ENCODE data around the gene ASF1B. TPM values are rescaled to one million over a fixed set of nuclear protein-coding genes. Genes with fewer than 3 reads are reported as not detected.
A peak's percentile ranks its signal among the peaks of the same experiment; 100 is the strongest.

ASF1B gene
- total and polyA plus RNA-seq, 4 experiments from 2014 or later: 1.8 to 3.0 (median 2.6) TPM

DNA sequence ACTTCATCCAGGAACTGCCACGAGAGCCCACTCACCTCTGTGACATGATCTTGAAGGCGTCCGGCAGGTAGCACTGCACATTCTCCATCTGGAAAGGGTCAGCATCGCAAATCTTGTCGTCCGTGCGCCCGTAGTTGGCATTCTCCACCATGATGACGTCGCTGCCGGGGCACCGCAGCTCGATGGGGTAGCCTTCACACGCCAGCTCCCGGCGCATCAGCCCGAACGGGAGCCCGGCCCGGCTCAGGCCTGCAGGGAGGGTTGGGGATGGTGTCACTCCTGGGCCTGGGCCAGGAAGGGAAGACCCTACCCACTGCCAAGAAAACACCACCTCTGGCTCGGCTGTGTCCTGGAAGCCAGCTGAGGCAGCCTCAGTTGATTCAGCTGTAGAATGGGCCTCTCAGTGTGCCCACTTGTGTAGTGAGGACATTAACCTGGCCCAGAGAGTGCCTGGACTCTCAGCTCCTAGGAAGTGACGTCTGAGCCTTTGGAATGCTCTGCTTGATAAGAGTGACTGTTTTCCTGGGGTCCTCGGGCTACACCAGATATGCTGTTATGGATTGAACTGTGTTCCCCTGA, 41.2 kb upstream of the ASF1B start:
- Histone ChIP-seq H3K27ac (ENCODE audit: low read depth, low read length) (no peak overlapping the region), H3K27me3 (ENCODE audit: insufficient read depth, low read length) (no peaks in the 10 kb centered on the region), H3K4me1 (ENCODE audit: insufficient read depth, low read length) (no peaks in the 10 kb centered on the region), H3K36me3 (ENCODE audit: insufficient read depth, low read length) (no peaks in the 10 kb centered on the region), H3K4me3 (ENCODE audit: low read length in 2 of 2) (no peak overlapping the region), H3K9me3 (ENCODE audit: control insufficient read depth in 1 of 2, low read length in 2 of 2) (no peaks in the 10 kb centered on the region)
- Mint-ChIP-seq H3K27ac (no peak overlapping the region), H3K36me3 (peaks cover 5 to 15% of the 10 kb centered on the region in 2 donors), H3K9me3 (peaks cover 0 to 3% (median 0%) of the 10 kb centered on the region in 8 donors), H3K4me3 (no peak overlapping the region), H3K4me1 (peaks cover 6 to 9% (median 6%) of the 10 kb centered on the region in 4 donors), H3K27me3 (no peaks in the 10 kb centered on the region)
- DNase-seq: no peak
- intact Hi-C loops (cut with micrococcal nuclease): no loop called here
- CTCF ChIA-PET (ENCODE audit: partially characterized antibody): interaction anchor here (1.9 kb wide), 1 partner anchor 29 kb away, joined by 4 read pairs; no protein-coding TSS in a partner anchor
- POLR2A ChIA-PET (ENCODE audit: partially characterized antibody): no interaction called here

DNA sequence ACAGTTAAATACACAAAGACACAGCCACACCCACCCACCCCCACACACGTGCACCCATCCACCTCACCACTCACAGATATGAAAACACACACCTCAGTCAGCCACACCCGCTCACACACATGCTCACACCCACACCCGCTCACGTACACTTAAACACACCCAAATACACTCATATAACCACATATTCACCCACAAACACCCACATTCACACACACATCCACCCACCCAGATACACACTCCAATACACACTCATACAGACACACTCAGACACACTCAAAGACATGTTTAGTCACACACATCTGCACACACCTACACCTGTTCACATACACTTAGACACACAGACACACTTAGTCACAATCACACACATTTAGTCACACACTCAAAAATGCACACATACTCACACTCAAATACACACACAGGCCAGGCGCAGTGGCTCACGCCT, 39.0 kb upstream of the ASF1B start:
- DNase-seq: no peak
- Mint-ChIP-seq H3K36me3 (peaks cover 16 to 21% of the 10 kb centered on the region in 2 donors), H3K4me1 (peaks cover 6 to 9% (median 7%) of the 10 kb centered on the region in 4 donors), H3K27me3 (no peaks in the 10 kb centered on the region), H3K4me3 (peak overlapping the region in 1 of 8 donors; percentile 3), H3K9me3 (peaks cover 0 to 2% (median 0%) of the 10 kb centered on the region in 8 donors), H3K27ac (peak overlapping the region in 5 of 7 donors; percentile 29 to 97 (median 78))
- Histone ChIP-seq H3K4me1 (ENCODE audit: insufficient read depth, low read length) (no peaks in the 10 kb centered on the region), H3K9me3 (ENCODE audit: control insufficient read depth in 1 of 2, low read length in 2 of 2) (no peaks in the 10 kb centered on the region), H3K27ac (ENCODE audit: low read depth, low read length) (no peak overlapping the region), H3K36me3 (ENCODE audit: insufficient read depth, low read length) (peaks cover 7% of the 10 kb centered on the region), H3K4me3 (ENCODE audit: low read length in 2 of 2) (no peak overlapping the region), H3K27me3 (ENCODE audit: insufficient read depth, low read length) (no peaks in the 10 kb centered on the region)
- ChIA-PET POLR2A (ENCODE audit: partially characterized antibody) (interaction anchor here (0.6 kb wide), 1 partner anchor 291 kb away, joined by 3 read pairs; no protein-coding TSS in a partner anchor), CTCF (ENCODE audit: partially characterized antibody) (interaction anchor here (0.6 kb wide), 1 partner anchor 231 kb away, joined by 3 read pairs; no protein-coding TSS in a partner anchor)
- intact Hi-C loops (cut with micrococcal nuclease): no loop called here

DNA sequence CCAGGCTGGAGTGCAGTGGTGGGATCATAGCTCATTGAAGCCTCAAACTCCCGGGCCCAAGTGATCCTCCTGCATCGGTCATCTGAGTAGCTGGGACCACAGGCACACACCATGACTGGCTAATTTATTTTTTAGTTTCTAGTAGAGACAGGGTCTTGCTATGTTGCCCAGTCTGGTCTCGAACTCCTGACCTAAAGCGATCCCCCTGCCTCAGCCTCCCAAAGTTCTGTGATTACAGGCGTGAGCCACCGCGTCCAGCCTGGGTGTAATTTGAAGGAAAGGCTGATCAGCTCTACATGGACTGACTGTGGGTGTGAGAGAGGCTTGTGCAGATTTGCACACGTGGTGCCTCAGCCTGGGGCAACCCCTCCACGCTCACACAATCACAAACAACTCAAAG, 38.5 kb upstream of the ASF1B start:
- POLR2A ChIA-PET (ENCODE audit: partially characterized antibody): interaction anchor here (0.6 kb wide), 1 partner anchor 291 kb away, joined by 3 read pairs; no protein-coding TSS in a partner anchor
- Mint-ChIP-seq H3K36me3 (peaks cover 20 to 26% of the 10 kb centered on the region in 2 donors), H3K9me3 (peaks cover 0 to 2% (median 0%) of the 10 kb centered on the region in 8 donors), H3K27me3 (no peaks in the 10 kb centered on the region), H3K4me1 (peaks cover 6 to 9% (median 7%) of the 10 kb centered on the region in 4 donors), H3K27ac (peak overlapping the region in 1 of 7 donors; percentile 97), H3K4me3 (no peak overlapping the region)
- CTCF ChIA-PET (ENCODE audit: partially characterized antibody): no interaction called here
- DNase-seq: no peak
- no peaks in the 10 kb centered on the region for H3K9me3 ChIP-seq (ENCODE audit: control insufficient read depth in 1 of 2, low read length in 2 of 2)
- H3K27ac ChIP-seq (ENCODE audit: low read depth, low read length): no peak overlapping the region
- no peak overlapping the region for H3K4me3 ChIP-seq (ENCODE audit: low read length in 2 of 2)
- intact Hi-C loops (cut with micrococcal nuclease): no loop called here
- peaks cover 7% of the 10 kb centered on the region for H3K36me3 ChIP-seq (ENCODE audit: insufficient read depth, low read length)
- H3K4me1 ChIP-seq (ENCODE audit: insufficient read depth, low read length): no peaks in the 10 kb centered on the region
- H3K27me3 ChIP-seq (ENCODE audit: insufficient read depth, low read length): no peaks in the 10 kb centered on the region

DNA sequence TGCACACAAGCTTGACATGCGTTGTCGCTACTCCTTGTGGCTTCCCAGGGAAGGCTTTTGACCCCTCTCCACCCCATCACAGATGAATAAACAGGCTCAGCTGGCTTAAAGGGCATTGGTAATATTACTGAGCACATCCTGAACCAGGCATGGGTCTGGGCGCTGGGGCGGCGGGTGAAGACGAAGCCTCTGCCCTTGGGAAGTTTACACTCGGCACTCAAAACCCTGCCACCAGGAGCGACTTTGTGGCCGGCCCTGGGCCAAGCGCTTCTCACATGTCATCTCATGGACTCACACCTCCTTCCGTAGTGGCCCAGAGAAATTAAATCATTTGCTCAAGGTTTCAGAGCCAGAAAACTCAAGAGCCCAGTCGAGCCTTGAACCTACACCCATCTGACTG, 32.6 kb upstream of the ASF1B start:
- H3K4me1 ChIP-seq (ENCODE audit: insufficient read depth, low read length): peaks cover 26% of the 10 kb centered on the region
- peak overlapping the region in 1 of 8 donors; percentile 25 for H3K4me3 Mint-ChIP-seq
- H3K4me1 Mint-ChIP-seq: peaks cover 17 to 30% (median 23%) of the 10 kb centered on the region in 4 donors
- H3K27me3 ChIP-seq (ENCODE audit: insufficient read depth, low read length): no peaks in the 10 kb centered on the region
- H3K27me3 Mint-ChIP-seq: no peaks in the 10 kb centered on the region
- no peaks in the 10 kb centered on the region for H3K9me3 ChIP-seq (ENCODE audit: control insufficient read depth in 1 of 2, low read length in 2 of 2)
- DNase-seq: no peak
- intact Hi-C loops (cut with micrococcal nuclease): no loop called here
- H3K9me3 Mint-ChIP-seq: no peaks in the 10 kb centered on the region
- H3K27ac ChIP-seq (ENCODE audit: low read depth, low read length): no peak overlapping the region
- CTCF ChIA-PET (ENCODE audit: partially characterized antibody): interaction anchor here (2.1 to 3.6 kb wide), 3 partner anchors 26 to 33 kb away, joined by 8 to 17 read pairs (median 13); partner anchors contain the start of gene ASF1B
- no peak overlapping the region for H3K4me3 ChIP-seq (ENCODE audit: low read length in 2 of 2)
- peaks cover 14 to 17% of the 10 kb centered on the region in 2 donors for H3K36me3 Mint-ChIP-seq
- POLR2A ChIA-PET (ENCODE audit: partially characterized antibody): interaction anchor here (1.3 to 3.1 kb wide), 4 partner anchors 20 to 179 kb away, joined by 3 to 33 read pairs (median 18); partner anchors contain the start of gene ASF1B
- peak overlapping the region in 1 of 7 donors; percentile 72 for H3K27ac Mint-ChIP-seq
- peaks cover 7% of the 10 kb centered on the region for H3K36me3 ChIP-seq (ENCODE audit: insufficient read depth, low read length)

DNA sequence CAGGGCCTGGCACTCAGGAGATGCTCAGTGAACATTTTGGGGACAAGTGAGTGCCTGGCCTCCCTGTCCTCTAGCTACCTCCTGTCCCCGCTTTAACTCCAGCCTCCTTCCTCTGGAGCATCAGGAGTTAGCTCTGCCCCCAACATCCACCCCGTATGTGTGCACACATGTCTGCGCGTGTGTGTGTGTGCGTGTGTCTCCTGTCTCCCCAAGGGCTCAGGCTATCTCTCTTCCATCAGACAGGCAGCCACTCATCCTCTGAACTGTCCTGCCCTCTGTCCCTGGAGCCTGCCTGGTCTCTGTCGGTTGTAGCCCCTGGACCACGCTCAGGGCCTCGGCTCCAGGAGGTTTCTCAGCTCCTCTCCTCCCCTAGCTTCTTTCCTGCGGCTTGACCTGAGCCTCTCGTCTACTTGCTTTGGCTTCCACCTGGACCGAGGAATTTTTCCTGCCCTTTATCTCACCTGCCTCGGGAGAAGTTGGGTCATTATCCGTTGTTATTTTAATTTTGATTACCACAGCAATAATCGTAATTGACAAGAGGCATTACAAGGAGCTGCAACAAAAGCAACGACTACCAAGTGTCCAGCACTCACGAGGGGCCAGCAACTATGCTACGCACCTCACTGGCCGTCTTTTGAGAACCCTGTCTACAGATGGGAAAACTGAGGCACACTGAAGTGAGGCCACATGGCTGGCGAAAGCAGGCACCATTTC, 32.0 kb upstream of the ASF1B start:
- Histone ChIP-seq H3K27me3 (ENCODE audit: insufficient read depth, low read length) (no peaks in the 10 kb centered on the region), H3K4me3 (ENCODE audit: low read length in 2 of 2) (no peak overlapping the region), H3K9me3 (ENCODE audit: control insufficient read depth in 1 of 2, low read length in 2 of 2) (no peaks in the 10 kb centered on the region), H3K27ac (ENCODE audit: low read depth, low read length) (no peak overlapping the region), H3K4me1 (ENCODE audit: insufficient read depth, low read length) (peaks cover 26% of the 10 kb centered on the region), H3K36me3 (ENCODE audit: insufficient read depth, low read length) (peaks cover 7% of the 10 kb centered on the region)
- DNase-seq: no peak
- CTCF ChIA-PET (ENCODE audit: partially characterized antibody): interaction anchor here (0.9 to 3.6 kb wide), 9 partner anchors 8 to 93 kb away, joined by 3 to 17 read pairs (median 4); partner anchors contain the start of gene ASF1B
- Mint-ChIP-seq H3K9me3 (no peaks in the 10 kb centered on the region), H3K27ac (peak overlapping the region; percentile 15 to 88 (median 74)), H3K27me3 (no peaks in the 10 kb centered on the region), H3K36me3 (peaks cover 12 to 17% of the 10 kb centered on the region in 2 donors), H3K4me1 (peaks cover 17 to 30% (median 23%) of the 10 kb centered on the region in 4 donors), H3K4me3 (peak overlapping the region in 4 of 8 donors; percentile 39 to 82 (median 73))
- POLR2A ChIA-PET (ENCODE audit: partially characterized antibody): interaction anchor here (1.0 to 3.1 kb wide), 6 partner anchors 11 to 241 kb away, joined by 3 to 33 read pairs (median 8); partner anchors contain the start of gene ASF1B
- intact Hi-C loops (cut with micrococcal nuclease): no loop called here

DNA sequence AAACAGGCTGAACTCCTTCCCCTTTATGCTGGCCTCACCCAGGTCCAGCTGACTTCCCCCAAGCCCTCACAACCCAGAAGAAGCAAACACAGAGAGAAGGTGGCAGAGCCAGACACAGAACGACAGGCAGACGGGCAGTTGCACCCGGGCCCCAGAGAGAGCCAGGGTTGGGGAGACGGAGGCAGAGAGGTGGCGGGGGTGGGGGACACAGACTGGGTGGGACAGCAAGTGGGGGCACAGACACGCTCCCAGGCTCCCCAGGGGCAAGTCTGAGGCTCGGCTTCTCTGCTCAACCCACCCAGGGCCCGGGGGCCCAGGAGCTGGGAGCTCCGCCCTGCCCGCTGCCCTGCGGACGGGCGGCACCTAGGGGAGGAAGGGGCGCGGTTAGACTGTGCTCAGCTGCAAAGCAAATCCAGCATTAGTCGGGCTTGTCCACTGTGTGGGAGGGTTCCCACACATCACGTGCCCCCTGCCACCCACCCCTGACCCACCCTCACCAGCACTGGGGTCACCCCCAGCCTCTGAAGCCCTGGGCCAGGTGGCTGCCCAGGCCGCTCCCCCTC, 31.3 kb upstream of the ASF1B start:
- CTCF ChIA-PET (ENCODE audit: partially characterized antibody): interaction anchor here (0.9 to 3.6 kb wide), 11 partner anchors 9 to 180 kb away, joined by 3 to 17 read pairs (median 3); partner anchors contain the start of gene ASF1B
- peak overlapping the region in 1 of 2 donors; percentile 44 for H3K4me3 ChIP-seq (ENCODE audit: low read length in 2 of 2)

More for the DNA sequence above, 31.3 kb upstream of the ASF1B start:
- peak overlapping the region; percentile 81 to 92 (median 88) for H3K4me3 Mint-ChIP-seq
- peak overlapping the region; percentile 87 to 97 (median 93) for H3K27ac Mint-ChIP-seq
- Histone ChIP-seq H3K4me1 (ENCODE audit: insufficient read depth, low read length) (peaks cover 26% of the 10 kb centered on the region), H3K36me3 (ENCODE audit: insufficient read depth, low read length) (peaks cover 7% of the 10 kb centered on the region), H3K27me3 (ENCODE audit: insufficient read depth, low read length) (no peaks in the 10 kb centered on the region), H3K27ac (ENCODE audit: low read depth, low read length) (peak overlapping the region; percentile 61), H3K9me3 (ENCODE audit: control insufficient read depth in 1 of 2, low read length in 2 of 2) (no peaks in the 10 kb centered on the region)
- peak; percentile 26 to 42 (median 32) for DNase-seq
- H3K27me3 Mint-ChIP-seq: no peaks in the 10 kb centered on the region
- H3K4me1 Mint-ChIP-seq: peaks cover 17 to 30% (median 23%) of the 10 kb centered on the region in 4 donors
- intact Hi-C loops (cut with micrococcal nuclease): loop anchor here (1.0 to 2.0 kb wide), 2 partner anchors 19 to 31 kb away; partner anchors contain the start of gene ASF1B
- POLR2A ChIA-PET (ENCODE audit: partially characterized antibody): interaction anchor here (0.6 to 3.1 kb wide), 7 partner anchors 11 to 285 kb away, joined by 3 to 33 read pairs (median 5); partner anchors contain the start of gene ASF1B
- H3K9me3 Mint-ChIP-seq: no peaks in the 10 kb centered on the region
- peaks cover 11 to 17% of the 10 kb centered on the region in 2 donors for H3K36me3 Mint-ChIP-seq
